GDM1 (cell line): ENCODE data around the gene C1orf141.
A peak's percentile ranks its signal among the peaks of the same experiment; 100 is the strongest.
"Not testable (repeated sequence)": the region's sequence is repeated elsewhere in the genome, so short reads cannot be mapped to it uniquely, and the experiment has no call there.

ENCODE experiments used
- DNase-seq: peaks from one replicate; lab custom pipeline; 2025; lab: John Stamatoyannopoulos, UW

C1orf141 gene

GRCh38 chr1:67134695-67135094 is at the start of gene C1orf141:
TSS of gene C1orf141 (minus strand) at chr1:67134970. CDS start at chr1:67127240, 7,730 bp downstream.
- no peak for DNase-seq

GRCh38 chr1:67175530-67176087 is 40.8 kb upstream of the C1orf141 start:
- DNase-seq: no peak

DNA sequence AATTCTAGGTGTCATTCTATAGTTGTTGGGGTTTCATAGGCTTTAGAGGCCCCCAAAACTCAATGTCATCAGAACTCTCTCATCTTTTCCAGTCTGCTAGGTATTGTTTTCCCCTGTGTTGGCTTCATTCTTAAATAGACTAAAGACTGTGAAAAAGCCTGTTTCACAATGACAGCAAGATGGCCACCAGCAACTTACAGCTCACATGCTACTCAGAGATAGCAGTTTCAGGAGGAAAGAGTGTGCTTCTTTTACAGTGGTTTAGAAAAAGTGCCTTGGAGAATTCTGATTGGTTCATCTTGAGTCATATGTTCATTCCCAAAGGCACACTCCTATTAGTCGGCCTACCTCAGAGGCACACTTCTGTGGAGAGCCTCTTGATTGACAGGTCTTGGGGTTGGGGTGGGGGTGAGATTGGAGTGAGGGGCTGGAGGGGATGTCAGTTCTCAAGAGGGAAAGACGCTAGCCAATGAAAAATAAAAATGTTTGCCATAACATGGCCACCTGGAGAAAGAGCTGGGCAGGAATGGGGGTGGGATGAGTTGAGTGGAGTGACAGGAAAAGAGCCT is 40.0 kb upstream of the C1orf141 start:
- DNase-seq: no peak

DNA sequence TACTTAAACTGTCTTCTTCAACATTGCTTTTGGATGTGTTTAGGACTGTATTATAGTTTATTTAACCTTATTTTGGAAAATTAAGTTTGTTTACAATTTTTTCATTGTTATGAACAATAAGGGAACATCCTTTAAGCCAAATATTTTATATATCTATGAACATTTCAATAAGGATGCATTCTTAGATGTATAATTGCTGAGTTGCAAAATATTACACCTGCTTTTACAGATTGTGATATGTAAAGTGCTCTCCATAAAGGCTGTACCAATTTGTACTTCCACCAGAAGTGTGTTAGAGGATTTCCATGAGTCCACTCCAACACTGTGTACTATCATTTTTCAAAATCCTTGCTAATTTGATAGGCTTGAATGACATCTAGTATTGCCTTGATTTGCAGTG is 39.2 kb upstream of the C1orf141 start:
- no peak for DNase-seq

GRCh38 chr1:67171978-67172377 is 37.2 kb upstream of the C1orf141 start:
- no peak for DNase-seq

DNA sequence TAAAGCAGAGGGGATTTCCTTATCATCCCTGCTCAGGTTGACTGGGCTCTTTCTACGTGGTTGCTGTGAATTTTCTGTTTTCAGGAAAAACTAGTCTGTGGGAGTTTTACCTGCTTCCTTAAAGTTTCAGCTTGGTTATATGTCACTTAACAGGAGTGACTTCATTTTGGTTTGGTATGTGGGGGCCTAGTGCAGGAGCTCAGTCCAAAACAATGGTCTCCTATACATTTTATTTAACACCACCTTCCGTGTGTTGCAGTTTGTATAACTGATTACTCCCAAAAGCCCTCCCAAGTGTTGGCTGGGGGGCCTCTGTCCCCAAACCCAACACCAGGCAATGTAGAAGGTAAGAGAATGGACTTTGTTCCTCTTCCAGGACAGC is 36.8 kb upstream of the C1orf141 start:
- DNase-seq: no peak

DNA sequence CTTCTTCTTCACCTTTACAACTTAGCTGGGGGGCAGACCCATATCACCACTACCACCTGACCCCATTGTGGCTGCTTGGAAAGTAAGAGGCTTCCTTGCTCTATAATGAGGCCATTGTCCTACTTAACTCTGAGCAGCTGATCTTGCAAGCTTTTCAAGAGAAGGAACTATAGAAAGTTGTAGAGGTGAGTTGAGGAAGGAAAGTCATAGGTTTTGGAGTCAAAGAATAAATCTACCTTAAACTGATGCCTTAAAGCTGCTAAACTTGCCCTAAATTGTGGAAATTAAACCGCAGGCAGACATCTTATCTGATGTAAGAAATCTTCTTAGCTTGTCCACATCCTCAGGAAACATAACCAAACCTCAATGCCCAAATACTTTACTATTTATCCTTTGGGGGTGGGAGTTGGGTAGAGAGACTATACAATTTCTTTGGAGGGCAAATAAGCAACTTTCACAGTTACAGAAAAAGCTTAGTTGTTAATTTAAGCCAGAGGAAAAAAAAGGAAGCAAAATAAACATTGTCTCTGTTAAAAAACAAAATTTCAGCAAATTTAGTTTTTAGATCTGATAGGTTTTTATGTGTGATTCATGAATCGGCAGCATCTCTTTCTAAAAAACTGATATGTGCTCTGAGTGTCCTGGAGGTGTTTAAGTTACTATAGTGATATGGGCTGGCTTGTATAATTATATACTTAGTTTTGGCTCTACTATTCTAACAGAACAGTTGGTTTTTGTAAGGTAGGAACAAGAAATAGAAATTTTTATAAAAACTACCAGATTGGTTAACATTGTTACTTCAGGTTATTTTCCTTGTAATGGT is 36.2 kb upstream of the C1orf141 start:
- DNase-seq: no peak

DNA sequence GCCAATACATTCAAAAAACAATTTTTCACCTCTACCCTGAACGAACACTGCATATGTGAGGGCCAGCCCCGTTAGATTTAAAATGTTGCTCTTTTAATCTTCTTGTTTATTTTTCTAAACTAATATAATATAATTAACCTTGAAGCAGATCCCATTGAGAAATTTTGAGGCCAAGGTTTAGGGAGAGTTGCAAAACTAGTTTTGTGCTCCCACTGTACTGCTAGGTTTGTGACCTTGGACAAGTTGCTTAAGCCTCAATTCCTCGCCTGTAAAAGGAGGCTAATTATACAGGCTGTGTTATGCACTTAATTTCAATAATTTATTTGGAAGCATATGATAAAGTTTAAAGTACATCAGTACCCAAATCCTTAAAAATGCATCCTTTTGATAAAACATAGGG is 35.2 kb upstream of the C1orf141 start:
- no peak for DNase-seq

GRCh38 chr1:67169496-67169895 is 34.7 kb upstream of the C1orf141 start:
- DNase-seq: no peak

GRCh38 chr1:67166196-67166595 is 31.4 kb upstream of the C1orf141 start, which contains the start of gene IL23R:
TSS of gene IL23R (plus strand) at chr1:67166454. CDS start at chr1:67168121, 1,667 bp downstream.
- no peak for DNase-seq

- no peak for DNase-seq
These were observed 30.8 kb upstream of the C1orf141 start for GRCh38 chr1:67165468-67166041.

DNA sequence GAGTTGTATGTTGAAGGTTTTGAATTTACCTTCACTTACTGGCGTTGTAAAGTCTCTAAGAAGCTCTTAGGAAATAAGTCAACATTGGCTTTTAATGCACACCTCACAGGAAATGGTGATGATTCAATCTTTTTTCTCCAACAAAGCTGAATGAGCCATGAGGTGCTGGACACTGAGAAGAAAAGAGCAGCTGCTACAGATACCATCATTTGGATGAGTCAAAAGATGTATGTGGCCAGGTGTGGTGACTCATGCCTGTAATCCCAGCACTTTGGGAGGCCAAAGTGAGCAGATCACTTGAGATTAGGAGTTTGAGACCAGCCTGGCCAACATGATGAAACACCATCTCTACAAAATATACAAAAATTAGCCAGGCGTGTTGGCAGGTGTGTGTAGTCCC is 28.2 kb upstream of the C1orf141 start:
- no peak for DNase-seq

- DNase-seq: no peak
These were observed 24.5 kb upstream of the C1orf141 start for GRCh38 chr1:67159233-67159632.

DNA sequence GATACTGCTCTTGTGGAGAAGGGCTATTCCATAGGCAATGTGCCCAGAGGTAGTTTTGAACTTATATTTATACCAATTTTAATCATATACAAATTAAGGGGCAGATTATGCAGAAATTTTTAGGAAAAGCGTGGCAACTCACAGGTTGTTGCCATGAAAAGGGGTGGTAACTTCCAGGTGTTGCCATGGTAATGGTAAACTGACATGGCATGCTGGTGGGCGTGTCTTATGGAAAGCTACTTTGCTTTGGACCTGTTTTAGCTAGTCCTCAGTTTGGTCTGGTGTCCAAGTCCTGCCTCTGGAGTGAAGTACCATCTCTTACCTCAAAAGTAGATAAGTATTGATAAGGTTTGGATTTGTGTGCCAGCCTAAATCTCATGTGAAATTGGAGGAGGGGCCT is 23.6 kb upstream of the C1orf141 start:
- no peak for DNase-seq

GRCh38 chr1:67150931-67151330 is 16.2 kb upstream of the C1orf141 start:
- DNase-seq: no peak

DNA sequence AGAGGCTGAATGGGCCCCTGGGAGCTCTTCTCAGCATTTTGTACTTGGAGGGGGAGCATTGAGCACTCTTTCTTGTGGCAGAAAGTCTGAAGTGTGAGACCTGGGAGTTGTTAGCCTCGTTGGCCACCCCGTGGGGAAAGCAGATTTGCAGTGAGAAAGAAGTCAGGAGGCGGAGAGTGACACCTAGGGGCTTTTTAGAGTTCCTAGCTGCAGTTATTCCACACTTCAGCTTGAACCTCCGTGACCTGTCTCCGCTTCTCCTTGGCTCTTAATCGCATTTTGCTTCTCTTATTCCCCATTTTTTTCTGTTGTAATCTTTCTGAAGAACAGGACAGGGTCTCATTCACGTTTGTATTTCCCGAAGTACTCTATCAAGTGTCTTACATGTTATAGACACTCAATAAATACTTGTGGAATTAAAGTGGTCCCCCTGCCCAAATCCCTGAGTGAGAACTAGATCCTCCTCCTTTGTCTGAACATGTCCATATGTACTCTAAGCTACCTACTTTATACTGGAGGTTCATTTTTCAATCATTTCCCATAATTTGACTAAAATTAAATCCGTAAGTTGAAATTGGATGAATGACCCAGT is 14.5 kb upstream of the C1orf141 start:
- peak; percentile 45 for DNase-seq

DNA sequence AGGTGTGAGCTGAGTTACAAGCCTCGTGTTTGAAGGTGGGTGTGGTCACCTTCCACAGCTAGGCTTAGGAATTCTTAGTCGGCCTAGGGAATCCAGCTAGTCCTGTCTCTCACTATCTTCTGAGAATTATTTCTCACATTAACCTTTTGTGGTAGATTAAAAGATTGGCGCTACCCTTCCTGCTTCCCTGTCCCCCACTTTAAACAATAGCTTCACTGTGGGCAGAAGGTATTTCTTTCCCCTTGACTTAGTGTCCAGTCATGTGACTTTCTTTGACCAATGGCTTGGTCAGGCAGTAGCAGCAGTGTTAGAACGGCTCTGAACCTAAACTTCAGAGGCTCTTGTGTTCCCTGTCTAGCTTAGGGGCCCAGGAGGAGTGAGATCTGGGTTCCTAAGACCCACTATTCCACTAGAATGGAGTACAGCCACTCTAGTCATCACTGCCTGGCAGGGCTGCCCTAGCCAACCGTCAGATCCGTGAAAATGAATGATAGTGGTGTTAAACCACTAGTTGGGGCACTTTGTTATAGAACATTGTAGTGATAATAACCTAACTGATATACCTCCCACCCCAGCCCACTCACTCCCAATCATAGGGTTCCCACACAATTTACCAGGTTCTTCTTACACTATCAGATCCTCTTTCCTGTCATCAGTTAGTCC is 13.9 kb upstream of the C1orf141 start:
- DNase-seq: no peak

GRCh38 chr1:67147973-67148372 is 13.2 kb upstream of the C1orf141 start:
- not testable (repeated sequence) for DNase-seq

- DNase-seq: no peak
These were observed 11.8 kb upstream of the C1orf141 start for GRCh38 chr1:67146539-67146938.

DNA sequence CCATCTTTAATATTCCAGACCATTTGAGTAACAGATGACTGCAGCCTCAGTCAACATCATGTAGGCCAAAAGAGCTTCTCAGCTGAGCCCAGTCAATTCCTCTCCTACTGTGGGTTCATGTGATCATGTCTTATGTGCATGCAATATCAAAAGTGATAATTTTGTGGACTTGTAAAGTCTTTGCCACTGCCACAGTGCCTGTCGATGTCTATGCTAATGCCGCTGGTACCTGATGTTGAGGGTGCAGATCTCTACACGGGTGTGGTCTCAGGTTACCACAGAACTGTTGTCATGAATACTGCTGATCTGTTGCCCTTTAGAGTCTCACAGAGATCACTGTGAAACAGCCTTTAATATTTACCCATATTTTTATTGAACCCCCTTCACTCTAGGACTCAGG is 11.3 kb upstream of the C1orf141 start:
- no peak for DNase-seq

DNA sequence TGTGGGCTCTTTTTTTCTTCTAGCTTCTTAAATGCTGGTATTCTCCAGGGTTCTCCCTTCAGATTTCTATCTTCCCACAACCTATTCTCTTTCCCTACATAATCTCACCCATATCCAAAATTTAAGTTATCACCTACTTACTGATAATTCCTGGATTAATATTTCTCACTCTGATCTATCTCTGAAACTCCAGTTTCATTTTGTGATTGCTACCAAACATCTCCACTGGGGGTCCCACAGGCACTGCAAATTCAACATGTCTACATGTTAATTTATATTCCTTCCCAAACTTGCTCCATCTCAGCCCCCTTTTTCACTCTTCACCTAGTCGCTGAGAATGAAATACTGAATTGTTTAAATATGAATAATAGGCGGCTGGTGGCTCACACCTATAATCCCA is 9.9 kb upstream of the C1orf141 start:
- DNase-seq: no peak

DNA sequence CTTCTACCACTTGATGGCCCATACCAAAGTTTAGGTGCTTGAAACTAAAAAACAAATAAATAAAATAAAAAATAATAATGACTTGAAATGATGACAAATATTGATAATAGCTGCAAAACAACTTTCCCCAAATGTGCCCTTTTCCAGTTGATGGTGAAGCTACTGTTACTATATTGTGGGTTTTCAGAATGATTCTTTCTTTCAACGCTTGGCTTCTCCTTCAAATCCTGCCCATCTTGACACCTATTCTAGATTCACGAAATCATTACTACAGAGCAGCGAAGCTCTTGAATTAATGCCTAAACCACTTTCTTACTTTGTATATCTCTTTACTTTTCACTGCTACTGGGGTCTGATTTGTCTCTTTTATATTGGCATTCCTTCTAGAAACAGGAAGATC is 9.2 kb upstream of the C1orf141 start:
- DNase-seq: no peak
